GM20000 (cell line): ENCODE data around the gene SLC30A7.

Experiments used
- DNase-seq: peaks from one replicate; pipeline ENCODE4 v3.0.0; 2012; ENCODE audit warnings: low spot score
- TF ChIP-seq, protein P1 (sequence below): IDR thresholded peaks from 2 replicates; pipeline ENCODE4 v1.5.1; 2012; ENCODE audit warnings: mild to moderate bottlenecking, control low read depth; ENCODE audit errors: extremely low read depth, missing control alignments

SLC30A7 gene

DNA sequence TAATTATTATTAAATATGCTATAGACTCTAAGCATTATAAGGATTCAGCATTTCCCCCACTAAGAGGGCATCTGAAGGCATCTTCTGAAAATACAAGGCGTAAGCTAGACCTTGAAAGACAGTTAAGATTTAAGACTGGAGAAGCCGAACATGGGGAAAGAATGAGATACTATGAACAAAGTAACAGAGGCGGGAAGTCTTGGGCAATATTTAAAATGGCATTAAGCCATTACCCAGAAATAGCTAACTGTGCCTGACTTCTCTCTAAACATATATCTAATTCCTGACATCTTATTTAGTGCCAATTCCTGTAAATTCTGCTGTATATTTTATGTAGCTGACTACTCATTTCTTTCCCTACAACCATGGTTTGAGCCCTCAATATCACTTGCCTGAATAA lies 108.8 kb downstream of the SLC30A7 start:
- DNase-seq: no peak
- TF ChIP-seq, protein P1, sequence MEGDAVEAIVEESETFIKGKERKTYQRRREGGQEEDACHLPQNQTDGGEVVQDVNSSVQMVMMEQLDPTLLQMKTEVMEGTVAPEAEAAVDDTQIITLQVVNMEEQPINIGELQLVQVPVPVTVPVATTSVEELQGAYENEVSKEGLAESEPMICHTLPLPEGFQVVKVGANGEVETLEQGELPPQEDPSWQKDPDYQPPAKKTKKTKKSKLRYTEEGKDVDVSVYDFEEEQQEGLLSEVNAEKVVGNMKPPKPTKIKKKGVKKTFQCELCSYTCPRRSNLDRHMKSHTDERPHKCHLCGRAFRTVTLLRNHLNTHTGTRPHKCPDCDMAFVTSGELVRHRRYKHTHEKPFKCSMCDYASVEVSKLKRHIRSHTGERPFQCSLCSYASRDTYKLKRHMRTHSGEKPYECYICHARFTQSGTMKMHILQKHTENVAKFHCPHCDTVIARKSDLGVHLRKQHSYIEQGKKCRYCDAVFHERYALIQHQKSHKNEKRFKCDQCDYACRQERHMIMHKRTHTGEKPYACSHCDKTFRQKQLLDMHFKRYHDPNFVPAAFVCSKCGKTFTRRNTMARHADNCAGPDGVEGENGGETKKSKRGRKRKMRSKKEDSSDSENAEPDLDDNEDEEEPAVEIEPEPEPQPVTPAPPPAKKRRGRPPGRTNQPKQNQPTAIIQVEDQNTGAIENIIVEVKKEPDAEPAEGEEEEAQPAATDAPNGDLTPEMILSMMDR: no peak

GRCh38 chr1:101005183-101005582 lies 109.3 kb downstream of the SLC30A7 start:
- TF ChIP-seq, protein P1: no peak
- no peak for DNase-seq

DNA sequence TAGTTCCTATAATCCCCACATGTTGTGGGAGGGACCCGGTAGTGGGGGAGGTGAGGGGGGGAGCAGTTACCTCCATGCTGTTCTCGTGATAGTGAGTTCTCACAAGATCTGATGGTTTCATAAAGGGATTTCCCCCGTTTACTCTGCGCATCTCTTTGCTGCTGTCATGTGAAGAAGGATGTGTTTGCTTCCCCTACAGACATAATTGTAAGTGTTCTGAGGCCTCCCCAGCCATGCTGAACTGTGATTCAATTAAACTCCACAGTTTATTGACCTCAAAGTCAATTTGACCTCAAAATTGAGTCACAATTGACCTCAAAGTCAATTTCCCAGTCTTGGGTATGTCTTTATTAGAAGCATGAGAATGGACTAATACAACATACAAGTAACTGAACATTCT lies 110.0 kb downstream of the SLC30A7 start:
- no peak for DNase-seq
- TF ChIP-seq, protein P1: no peak

- TF ChIP-seq, protein P1: no peak
- no peak for DNase-seq
Observed at GRCh38 chr1:101006553-101006952, 110.7 kb downstream of the SLC30A7 start.

GRCh38 chr1:101008229-101008834 lies 112.4 kb downstream of the SLC30A7 start:
- DNase-seq: no peak
- TF ChIP-seq, protein P1: no peak

- TF ChIP-seq, protein P1: no peak
- DNase-seq: no peak
Observed at GRCh38 chr1:101013776-101014175, 117.9 kb downstream of the SLC30A7 start.

DNA sequence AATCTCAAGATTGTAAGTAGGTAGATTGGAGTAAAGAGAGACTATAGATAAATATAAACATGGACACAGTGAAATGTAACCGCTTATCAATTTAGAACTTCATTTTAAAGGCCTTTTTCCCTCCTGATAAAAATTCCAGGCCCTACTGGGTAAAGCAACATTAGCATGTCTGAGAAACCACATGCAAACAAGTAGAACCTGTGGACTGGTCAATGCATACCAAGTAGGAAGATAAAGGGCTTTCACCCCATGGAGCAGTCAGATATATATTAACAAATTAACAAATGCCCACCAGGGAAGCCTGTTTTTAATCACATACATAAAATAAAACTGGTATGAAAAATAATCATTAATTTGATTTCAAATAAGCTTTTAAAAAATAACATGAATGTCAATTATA lies 121.6 kb downstream of the SLC30A7 start:
- TF ChIP-seq, protein P1: no peak
- no peak for DNase-seq
